Stimulated activated naive CD8-positive, alpha-beta T cell treated with anti-CD3 and anti-CD28 coated beads, Interleukin-15, amount 100 ng/mL, for 72 hours (primary cell): ENCODE measurements around the gene SBNO2.

Experiments
- ATAC-seq: fragments of 150-1000 bp; cut with Tn5 transposase; 2 replicates; pipeline ENCODE4 v1.10.0; 2021; ENCODE audit warnings: mild to moderate bottlenecking, moderate library complexity
- DNase-seq, 2 donors: peaks; one replicate each; pipeline ENCODE4 v3.0.0; 2021 to 2022
- H3K27ac Mint-ChIP-seq, 2 donors: one replicate each; pipeline ENCODE4 v1.8.0; 2022; ENCODE audit warnings: mild to moderate bottlenecking in 2 of 2, mixed read lengths in 2 of 2, moderate library complexity in 2 of 2
- H3K27me3 Mint-ChIP-seq: one replicate; pipeline ENCODE4 v1.8.0; 2022; ENCODE audit warnings: mixed read lengths
- H3K4me1 Mint-ChIP-seq: one replicate; pipeline ENCODE4 v1.8.0; 2022; ENCODE audit warnings: mild to moderate bottlenecking, mixed read lengths
- H3K4me3 Mint-ChIP-seq, 2 donors: one replicate each; pipeline ENCODE4 v1.8.0; 2022; ENCODE audit warnings: mild to moderate bottlenecking in 2 of 2, mixed read lengths in 2 of 2, moderate library complexity in 1 of 2
- H3K9me3 Mint-ChIP-seq, 2 donors: one replicate each; pipeline ENCODE4 v1.8.0; 2022; ENCODE audit warnings: mixed read lengths in 2 of 2

SBNO2 gene

GRCh38 chr19:1069009-1069779 lies 104.9 kb downstream of the SBNO2 start:
- ATAC-seq (peak; percentile 24), DNase-seq (peak; percentile 39 to 74)
- peak overlapping the region; percentile 94 to 97 for H3K27ac Mint-ChIP-seq
- H3K27me3 Mint-ChIP-seq: no peaks in the 10 kb centered on the region
- H3K4me1 Mint-ChIP-seq: peaks cover 73% of the 10 kb centered on the region
- peak overlapping the region; percentile 93 for H3K4me3 Mint-ChIP-seq
- H3K9me3 Mint-ChIP-seq: no peaks in the 10 kb centered on the region

GRCh38 chr19:1068009-1069001 lies 105.8 kb downstream of the SBNO2 start:
- Mint-ChIP-seq H3K4me1 (peaks cover 73% of the 10 kb centered on the region), H3K4me3 (peak overlapping the region; percentile 93), H3K9me3 (no peaks in the 10 kb centered on the region), H3K27me3 (no peaks in the 10 kb centered on the region), H3K27ac (peak overlapping the region; percentile 94 to 98)
- DNase-seq (peak; percentile 60 to 75), ATAC-seq (peak; percentile 27)

GRCh38 chr19:1067341-1067957 lies 106.6 kb downstream of the SBNO2 start:
- Mint-ChIP-seq H3K9me3 (no peaks in the 10 kb centered on the region), H3K27ac (peak overlapping the region; percentile 93 to 98), H3K4me1 (peaks cover 67% of the 10 kb centered on the region), H3K4me3 (peak overlapping the region; percentile 93), H3K27me3 (no peaks in the 10 kb centered on the region)
- peak; percentile 85 for DNase-seq
- peak; percentile 74 for ATAC-seq

DNA sequence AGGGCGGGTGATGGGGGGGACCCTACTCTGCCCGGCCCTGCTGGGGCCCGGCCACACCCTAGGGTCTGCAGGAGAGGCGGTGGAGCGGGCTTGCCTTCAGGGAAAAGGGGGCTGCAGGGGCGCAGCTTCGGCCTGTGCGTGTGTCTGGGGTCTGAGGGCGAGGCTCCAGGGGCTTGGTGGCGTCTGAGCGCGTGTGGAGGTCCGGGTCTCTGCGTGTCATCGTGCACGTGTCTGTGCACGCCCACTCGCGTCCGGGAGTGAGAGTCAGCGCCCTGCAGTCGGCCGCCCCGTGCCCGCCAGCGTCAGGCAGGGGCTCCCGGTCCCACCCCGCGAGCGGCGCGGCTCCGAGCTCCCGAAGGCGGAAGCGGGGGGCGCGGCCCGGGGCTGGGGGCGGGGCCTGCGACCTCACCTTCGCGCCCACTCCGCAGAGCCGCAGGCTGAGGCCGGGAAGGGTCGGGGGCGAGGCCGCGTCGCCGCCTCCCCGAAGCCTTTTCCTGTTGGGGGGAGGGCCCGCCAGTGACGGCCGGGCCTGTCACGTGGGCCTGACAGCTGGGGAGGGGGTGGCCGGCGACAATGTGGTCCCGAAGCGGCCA lies 107.2 kb downstream of the SBNO2 start, which contains the start of gene ARHGAP45:
Gene ARHGAP45, plus strand, starts transcription at position 420 of the 593 bp plus-strand sequence. CDS start 239 bp downstream, outside the sequence.
- Mint-ChIP-seq H3K27me3 (no peaks in the 10 kb centered on the region), H3K27ac (peak within 1 kb of the TSS; percentile 93 to 98), H3K4me1 (peaks cover 61% of the 10 kb centered on the region), H3K4me3 (peak within 1 kb of the TSS; percentile 93), H3K9me3 (no peaks in the 10 kb centered on the region)
- DNase-seq (peak; percentile 90), ATAC-seq (peak; percentile 69)

DNA sequence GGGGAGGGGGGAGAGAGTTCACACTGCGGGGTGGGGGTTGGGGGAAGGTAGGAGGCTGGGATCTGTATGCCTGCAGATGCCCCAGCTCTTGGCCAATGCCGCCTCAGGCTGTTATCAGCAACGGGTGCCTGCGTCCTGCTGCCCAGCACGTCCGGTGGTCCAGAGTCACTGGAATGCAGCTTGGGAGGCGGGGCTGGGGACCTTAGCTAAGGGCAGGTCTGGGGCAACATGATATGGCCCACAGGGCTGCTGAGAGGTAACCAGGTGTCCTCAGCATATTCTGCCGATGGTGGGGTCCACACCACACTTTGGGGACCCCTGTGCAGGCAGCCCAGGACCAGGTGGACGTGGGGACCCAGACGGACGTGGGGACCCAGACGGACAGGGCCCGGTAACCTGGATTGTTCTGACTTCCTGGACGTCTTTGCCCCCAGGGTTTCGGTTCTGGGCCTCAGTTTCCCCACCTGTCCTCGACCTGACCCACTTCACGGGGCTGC lies 107.8 kb downstream of the SBNO2 start:
- H3K4me3 Mint-ChIP-seq: peak overlapping the region; percentile 71 to 93
- ATAC-seq (no peak), DNase-seq (no peak)
- H3K4me1 Mint-ChIP-seq: peaks cover 57% of the 10 kb centered on the region
- H3K9me3 Mint-ChIP-seq: no peaks in the 10 kb centered on the region
- H3K27ac Mint-ChIP-seq: no peak overlapping the region
- H3K27me3 Mint-ChIP-seq: no peaks in the 10 kb centered on the region

DNA sequence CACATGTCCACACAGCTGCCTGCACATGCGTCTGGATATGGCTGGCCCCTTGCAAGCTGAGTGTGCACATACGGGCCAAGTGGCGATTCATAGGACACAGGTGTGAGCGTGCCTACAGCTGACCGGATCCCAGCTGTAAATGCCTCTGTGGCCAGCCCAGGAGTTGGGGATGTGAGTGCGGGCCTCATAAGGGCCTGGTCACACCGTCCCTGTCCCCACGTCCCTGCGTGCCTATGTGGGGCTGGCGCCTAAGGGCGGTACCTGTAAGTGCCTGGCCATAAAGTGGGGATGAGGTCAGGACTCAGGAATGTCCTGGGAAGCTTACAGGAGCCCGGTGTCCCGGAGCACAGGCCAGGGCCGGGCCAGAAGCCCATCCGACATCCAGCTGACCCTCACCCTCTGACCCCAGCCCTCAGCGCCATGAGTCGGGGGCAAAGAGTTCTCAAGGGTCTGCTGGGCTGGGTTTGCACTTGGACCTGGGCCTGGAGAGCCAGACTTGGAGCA lies 108.4 kb downstream of the SBNO2 start:
- no peak for ATAC-seq
- Mint-ChIP-seq H3K27me3 (no peaks in the 10 kb centered on the region), H3K4me3 (peak overlapping the region; percentile 64 to 93), H3K4me1 (peaks cover 57% of the 10 kb centered on the region), H3K27ac (no peak overlapping the region), H3K9me3 (no peaks in the 10 kb centered on the region)
- DNase-seq: no peak

GRCh38 chr19:1064661-1065605 lies 109.1 kb downstream of the SBNO2 start:
- ATAC-seq: peak; percentile 48
- H3K27ac Mint-ChIP-seq: no peak overlapping the region

GRCh38 chr19:1063909-1064660 lies 110.0 kb downstream of the SBNO2 start:
- ATAC-seq (no peak), DNase-seq (no peak)
- Mint-ChIP-seq H3K4me1 (peaks cover 45% of the 10 kb centered on the region), H3K9me3 (no peaks in the 10 kb centered on the region), H3K27me3 (no peaks in the 10 kb centered on the region), H3K27ac (peak overlapping the region in 1 of 2 donors; percentile 42), H3K4me3 (peak overlapping the region in 1 of 2 donors; percentile 19)

More at GRCh38 chr19:1064661-1065605, 109.1 kb downstream of the SBNO2 start:
- no peaks in the 10 kb centered on the region for H3K27me3 Mint-ChIP-seq
- H3K4me3 Mint-ChIP-seq: peak overlapping the region; percentile 3 to 93
- H3K4me1 Mint-ChIP-seq: peaks cover 54% of the 10 kb centered on the region
- peak; percentile 75 to 76 for DNase-seq
- H3K9me3 Mint-ChIP-seq: no peaks in the 10 kb centered on the region

GRCh38 chr19:1063030-1063908 lies 110.8 kb downstream of the SBNO2 start:
- DNase-seq (peak; percentile 59 to 63), ATAC-seq (no peak)
- H3K27ac Mint-ChIP-seq: no peak overlapping the region
- no peak overlapping the region for H3K4me3 Mint-ChIP-seq
- peaks cover 0 to 4% of the 10 kb centered on the region in 2 donors for H3K9me3 Mint-ChIP-seq
- H3K4me1 Mint-ChIP-seq: peaks cover 42% of the 10 kb centered on the region
- no peaks in the 10 kb centered on the region for H3K27me3 Mint-ChIP-seq

- no peak for ATAC-seq
- Mint-ChIP-seq H3K27me3 (no peaks in the 10 kb centered on the region), H3K27ac (no peak overlapping the region)
Measured at GRCh38 chr19:1062387-1063029, 111.6 kb downstream of the SBNO2 start.

GRCh38 chr19:1061987-1062386 lies 112.1 kb downstream of the SBNO2 start:
- no peak overlapping the region for H3K4me3 Mint-ChIP-seq
- DNase-seq (no peak), ATAC-seq (no peak)
- H3K27ac Mint-ChIP-seq: no peak overlapping the region
- peaks cover 52% of the 10 kb centered on the region for H3K4me1 Mint-ChIP-seq
- H3K27me3 Mint-ChIP-seq: no peaks in the 10 kb centered on the region
- peaks cover 5 to 16% of the 10 kb centered on the region in 2 donors for H3K9me3 Mint-ChIP-seq

More at GRCh38 chr19:1062387-1063029, 111.6 kb downstream of the SBNO2 start:
- DNase-seq: no peak
- peaks cover 1 to 11% of the 10 kb centered on the region in 2 donors for H3K9me3 Mint-ChIP-seq
- H3K4me1 Mint-ChIP-seq: peaks cover 49% of the 10 kb centered on the region
- no peak overlapping the region for H3K4me3 Mint-ChIP-seq

DNA sequence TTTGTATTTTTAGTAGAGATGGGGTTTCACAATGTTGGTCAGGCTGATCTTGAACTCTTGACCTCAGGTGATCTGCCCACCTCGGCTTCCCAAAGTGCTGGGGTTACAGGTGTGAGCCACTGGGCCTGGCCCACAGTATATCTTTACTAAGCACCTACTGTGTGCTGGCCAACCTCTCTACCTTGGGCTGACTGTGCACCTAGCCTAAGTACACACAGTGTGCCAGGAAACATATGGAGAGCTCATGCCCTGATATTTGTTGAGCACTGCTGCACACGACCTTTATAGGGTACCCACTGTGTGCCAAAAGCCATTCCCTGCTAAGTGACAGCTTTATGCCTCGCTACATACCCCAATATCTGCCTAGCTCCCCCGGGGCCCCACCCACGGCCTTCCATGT lies 113.4 kb downstream of the SBNO2 start:
- H3K4me1 Mint-ChIP-seq: peaks cover 41% of the 10 kb centered on the region
- no peak overlapping the region for H3K4me3 Mint-ChIP-seq
- H3K9me3 Mint-ChIP-seq: peaks cover 9 to 27% of the 10 kb centered on the region in 2 donors
- no peak for ATAC-seq
- no peaks in the 10 kb centered on the region for H3K27me3 Mint-ChIP-seq
- H3K27ac Mint-ChIP-seq: no peak overlapping the region
- no peak for DNase-seq
